Gastroesophageal sphincter (tissue), 3 donors: ENCODE results near the gene SETD9.

Experiments
- CTCF ChIP-seq, 4 experiments: fragments of 200-600 bp in 2 of 4; fragments of 450-650 bp in 2 of 4; sonication (generic) in 1 of 4; IDR thresholded peaks; one replicate each; pipeline ENCODE4 v1.5.1; 2017 to 2019; ENCODE audit warnings: antibody characterized with exemption in 4 of 4, mild to moderate bottlenecking in 2 of 4, moderate library complexity in 2 of 4
- EP300 ChIP-seq: sonication (generic); formaldehyde crosslinking; IDR thresholded peaks from one replicate; pipeline ENCODE4 v1.6.1; 2017; ENCODE audit warnings: antibody characterized with exemption, mild to moderate bottlenecking
- POLR2A ChIP-seq, 2 donors: fragments of 450-650 bp; IDR thresholded peaks; one replicate each; pipeline ENCODE4 v1.6.1; 2017; ENCODE audit warnings: antibody characterized with exemption in 2 of 2, mild to moderate bottlenecking in 2 of 2, moderate library complexity in 1 of 2

DNA sequence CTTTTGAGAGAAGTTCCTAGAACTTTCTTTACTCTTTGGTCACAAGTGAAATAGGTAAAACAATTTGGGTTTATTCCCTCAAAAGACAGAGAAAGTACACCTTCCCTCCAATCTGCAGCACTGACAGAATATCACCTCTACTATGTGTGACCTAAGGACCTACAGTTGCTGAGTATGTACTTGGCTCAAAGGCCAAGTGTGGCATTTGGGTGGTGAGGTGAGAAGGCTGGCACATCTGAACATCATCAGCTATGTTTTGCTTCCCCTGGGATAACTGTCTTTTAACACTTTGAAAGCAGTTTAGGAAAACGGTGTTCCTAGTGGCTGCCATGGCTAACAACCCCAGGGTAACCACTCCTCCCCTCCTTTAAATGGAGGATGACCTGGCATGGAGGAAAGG is 24.9 kb downstream of the SETD9 start:
- TF ChIP-seq POLR2A (IDR thresholded peaks at IDR 0.05) (no peak), CTCF (IDR thresholded peaks at IDR 0.05) (no peak), EP300 (no peak)
